T-helper 1 cell (primary cell): Measurements from ENCODE around the gene PCNT.
"Not testable (repeated sequence)": the region's sequence is repeated elsewhere in the genome, so short reads cannot be mapped to it uniquely, and the experiment has no call there.

Experiments used
- DNase-seq, 5 donors: peaks; one replicate each; pipeline ENCODE4 v3.0.0-alpha.2; 2012 to 2020

The PCNT gene

DNA sequence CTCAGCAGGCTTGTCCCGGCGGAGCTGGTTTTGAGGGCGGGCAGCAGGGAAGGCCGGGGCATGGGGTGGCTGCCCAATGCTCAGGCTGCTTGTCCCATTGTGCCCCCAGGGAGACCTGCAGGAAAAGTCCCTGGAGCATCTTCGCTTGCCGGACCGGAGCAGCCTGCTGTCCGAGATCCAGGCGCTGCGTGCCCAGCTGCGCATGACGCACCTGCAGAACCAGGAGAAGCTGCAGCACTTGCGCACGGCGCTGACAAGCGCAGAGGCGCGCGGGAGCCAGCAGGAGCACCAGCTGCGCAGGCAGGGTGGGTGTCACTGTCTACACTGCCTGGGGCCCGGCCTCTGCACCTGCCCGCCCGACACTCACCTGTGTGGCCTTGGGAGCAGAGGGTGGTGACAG, 104.3 kb downstream of the PCNT start:
- DNase-seq: no peak

- DNase-seq: no peak
Measured at GRCh38 chr21:46428987-46429710, 105.2 kb downstream of the PCNT start.

GRCh38 chr21:46429754-46430681, 106.1 kb downstream of the PCNT start:
- no peak for DNase-seq

DNA sequence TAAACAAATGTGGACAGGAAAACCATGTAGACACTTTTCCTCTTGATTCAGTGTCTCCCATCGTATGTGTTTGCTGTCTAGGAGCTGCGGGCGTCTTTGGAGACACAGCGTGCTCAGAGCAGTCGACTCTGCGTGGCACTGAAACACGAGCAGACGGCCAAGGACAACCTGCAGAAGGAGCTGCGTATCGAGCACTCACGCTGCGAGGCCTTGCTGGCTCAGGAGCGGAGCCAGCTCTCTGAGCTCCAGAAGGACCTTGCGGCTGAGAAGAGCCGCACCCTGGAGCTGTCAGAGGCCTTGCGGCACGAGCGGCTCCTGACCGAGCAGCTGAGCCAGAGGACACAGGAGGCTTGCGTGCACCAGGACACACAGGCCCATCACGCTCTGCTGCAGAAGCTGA, 107.5 kb downstream of the PCNT start:
- DNase-seq: no peak

DNA sequence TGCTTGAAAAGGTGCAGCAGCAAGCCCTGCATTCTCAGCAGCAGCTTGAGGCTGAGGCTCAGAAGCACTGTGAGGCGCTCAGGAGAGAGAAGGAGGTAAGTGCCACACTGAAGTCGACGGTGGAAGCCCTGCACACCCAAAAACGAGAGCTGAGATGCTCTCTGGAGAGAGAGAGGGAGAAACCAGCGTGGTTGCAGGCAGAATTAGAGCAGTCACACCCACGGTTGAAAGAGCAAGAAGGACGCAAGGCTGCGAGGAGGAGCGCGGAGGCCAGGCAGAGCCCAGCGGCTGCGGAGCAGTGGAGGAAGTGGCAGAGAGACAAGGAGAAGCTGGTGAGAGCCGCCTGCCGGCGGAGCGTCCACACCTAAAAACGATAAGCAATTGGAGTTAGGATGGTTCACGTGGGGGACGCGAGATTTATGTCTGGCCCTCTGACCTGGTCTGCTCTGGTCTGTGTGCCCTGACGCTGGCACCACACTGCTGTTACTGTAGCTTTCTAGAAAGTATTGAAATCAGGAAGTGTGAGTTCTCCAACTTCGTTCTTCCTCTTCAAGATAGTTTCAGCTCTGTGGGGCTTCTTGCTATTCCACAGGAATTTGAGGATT, 108.0 kb downstream of the PCNT start:
- DNase-seq: no peak

DNA sequence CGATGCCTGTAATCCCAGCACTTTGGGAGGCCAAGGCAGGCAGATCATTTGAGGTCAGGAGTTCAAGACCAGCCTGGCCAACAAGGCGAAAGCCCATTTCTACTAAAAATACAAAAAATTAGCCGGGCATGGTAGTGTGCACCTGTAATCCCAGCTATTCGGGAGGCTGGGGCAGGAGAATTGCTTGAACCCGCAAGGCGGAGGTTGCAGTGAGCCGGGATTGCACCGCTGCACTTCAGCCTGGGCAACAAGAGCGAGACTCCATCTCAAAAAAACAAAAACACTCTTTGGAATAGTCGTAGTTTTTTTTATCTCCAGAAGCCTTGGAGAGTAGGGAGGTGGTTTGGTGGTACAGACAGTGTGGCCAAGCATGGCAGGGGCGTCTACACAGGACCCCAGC, 109.2 kb downstream of the PCNT start:
- DNase-seq: not testable (repeated sequence)

DNA sequence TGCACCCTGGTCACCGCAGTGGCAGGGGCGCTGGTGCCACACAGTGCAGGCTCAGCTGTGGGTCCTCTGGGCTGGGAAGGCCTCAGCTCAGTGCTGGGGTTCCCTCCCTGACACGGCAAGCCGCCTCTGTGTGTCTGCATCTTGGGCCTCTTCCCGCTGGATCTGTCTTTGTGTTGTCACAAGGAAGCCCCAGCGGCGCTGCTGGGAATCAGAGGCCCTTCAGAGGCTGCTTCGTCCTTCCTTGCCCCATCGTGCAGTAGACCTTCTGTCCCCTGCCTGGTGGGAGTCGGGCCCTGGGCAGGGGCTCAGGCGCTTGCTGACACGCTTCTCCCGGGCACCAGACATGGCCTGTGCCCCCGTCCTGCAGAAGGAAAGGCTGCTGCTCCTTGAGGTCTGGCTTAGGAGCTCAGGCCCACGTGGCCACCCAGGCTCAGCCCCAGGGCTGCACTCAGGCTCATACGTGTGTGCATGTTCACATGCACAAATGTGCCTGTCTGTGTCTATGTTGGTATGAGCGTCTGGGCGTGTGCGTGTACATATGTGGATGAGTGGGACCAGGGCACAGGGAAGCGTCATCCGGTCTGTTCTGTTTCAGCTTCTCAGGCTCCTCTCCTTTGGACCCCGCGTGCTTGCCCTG, 110.5 kb downstream of the PCNT start:
- no peak for DNase-seq

DNA sequence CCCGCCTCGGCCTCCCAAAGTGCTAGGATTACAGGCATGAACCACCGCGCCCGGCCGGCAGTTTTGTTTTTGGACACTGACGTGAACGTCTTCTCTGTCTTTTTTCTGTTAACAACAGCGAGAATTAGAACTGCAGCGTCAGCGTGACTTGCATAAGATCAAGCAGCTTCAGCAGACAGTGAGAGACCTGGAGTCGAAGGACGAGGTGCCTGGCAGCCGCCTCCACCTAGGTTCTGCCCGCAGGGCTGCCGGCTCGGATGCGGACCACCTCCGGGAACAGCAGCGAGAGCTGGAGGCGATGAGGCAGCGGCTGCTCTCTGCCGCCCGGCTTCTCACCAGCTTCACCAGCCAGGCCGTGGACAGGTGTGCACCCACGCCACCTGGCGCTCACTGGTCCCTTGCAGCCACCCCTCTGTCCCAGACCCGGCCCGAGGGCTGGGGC, 111.9 kb downstream of the PCNT start:
- no peak for DNase-seq

DNA sequence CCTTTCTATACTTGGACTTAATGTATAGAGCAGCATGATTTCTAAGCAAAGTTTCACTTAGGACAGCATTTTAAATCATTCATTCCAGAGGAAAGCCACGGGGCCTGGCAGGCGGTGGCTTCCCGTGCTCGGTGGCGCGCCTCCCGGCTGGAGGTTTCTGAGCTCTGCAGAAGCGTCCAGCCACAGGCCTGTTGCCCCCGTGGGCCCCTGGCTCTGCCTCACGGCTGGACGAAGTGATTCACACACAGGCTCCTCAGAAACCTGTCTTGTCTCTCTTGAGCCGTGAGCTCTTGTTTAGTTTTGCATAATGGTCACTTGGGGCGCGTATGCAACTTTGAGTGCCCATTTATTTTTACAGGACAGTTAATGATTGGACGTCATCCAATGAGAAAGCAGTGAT, 112.7 kb downstream of the PCNT start:
- DNase-seq: no peak

- DNase-seq: no peak
Measured at GRCh38 chr21:46437096-46437498, 113.1 kb downstream of the PCNT start.

- no peak for DNase-seq
Measured at GRCh38 chr21:46437511-46437910, 113.6 kb downstream of the PCNT start.

DNA sequence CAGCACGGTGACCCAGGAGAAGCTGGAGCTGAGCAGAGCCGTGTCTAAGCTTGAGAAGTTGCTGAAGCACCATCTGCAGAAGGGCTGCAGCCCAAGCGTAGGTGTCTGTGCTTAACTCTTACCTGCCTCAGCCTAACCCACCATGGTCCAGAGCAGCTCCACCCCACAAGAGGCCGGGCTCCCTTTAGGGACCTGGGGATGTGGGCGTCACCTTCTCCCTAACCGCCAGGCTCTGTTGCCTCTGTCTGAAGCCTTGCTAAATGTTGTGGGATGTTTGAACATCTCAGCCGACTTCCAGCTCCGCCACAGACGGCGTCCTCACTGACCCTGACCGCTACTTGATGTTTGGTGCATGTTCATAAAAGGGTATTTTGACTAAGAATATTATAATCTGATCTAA, 114.3 kb downstream of the PCNT start:
- DNase-seq: no peak

DNA sequence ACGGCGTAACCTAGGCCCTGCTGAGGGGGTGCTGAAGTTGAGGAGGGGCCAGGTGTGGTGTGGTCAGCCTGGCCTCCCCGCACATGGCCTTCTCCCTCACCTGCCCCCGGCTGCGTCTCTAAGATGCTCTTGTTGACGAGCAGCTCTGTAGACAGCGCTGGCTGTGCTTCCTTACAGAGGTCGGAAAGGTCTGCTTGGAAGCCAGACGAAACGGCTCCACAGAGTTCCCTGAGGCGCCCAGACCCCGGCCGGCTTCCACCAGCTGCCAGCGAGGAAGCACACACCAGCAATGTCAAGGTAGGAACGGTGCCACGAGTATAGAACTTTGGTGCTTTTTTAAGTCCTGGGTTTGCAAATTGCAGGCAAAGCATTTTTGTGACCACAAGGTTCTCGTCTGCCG, 116.0 kb downstream of the PCNT start:
- no peak for DNase-seq

- DNase-seq: no peak
Measured at GRCh38 chr21:46441331-46441730, 117.4 kb downstream of the PCNT start.

- DNase-seq: no peak
Measured at GRCh38 chr21:46441961-46442498, 118.1 kb downstream of the PCNT start.

GRCh38 chr21:46442938-46443337, 119.0 kb downstream of the PCNT start:
- no peak for DNase-seq

- no peak for DNase-seq
Measured at GRCh38 chr21:46443910-46444309, 120.0 kb downstream of the PCNT start.

- DNase-seq: no peak
Measured at GRCh38 chr21:46448108-46448507, 124.2 kb downstream of the PCNT start.

GRCh38 chr21:46448855-46449254, 124.9 kb downstream of the PCNT start:
- DNase-seq: not testable (repeated sequence)

DNA sequence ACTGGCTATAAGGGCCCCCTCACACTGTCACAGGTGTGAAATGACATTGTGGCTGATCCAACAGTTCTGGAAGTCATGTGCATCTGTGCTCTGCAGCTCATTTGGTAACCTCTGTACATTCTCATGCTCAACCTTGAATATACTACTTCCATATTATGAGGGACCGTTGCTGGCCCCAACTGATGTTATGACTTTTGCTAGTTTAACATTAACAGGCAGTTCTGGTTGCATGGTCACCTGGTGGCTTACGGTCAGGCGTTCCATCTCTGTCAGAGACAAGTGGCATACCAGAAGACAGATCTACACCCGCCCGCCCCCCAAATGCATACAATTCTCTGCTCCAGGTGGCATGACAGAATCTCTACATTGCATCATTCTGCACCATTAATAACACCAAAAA, 128.8 kb downstream of the PCNT start:
- DNase-seq: no peak

GRCh38 chr21:46454142-46454541, 130.2 kb downstream of the PCNT start:
- no peak for DNase-seq

DNA sequence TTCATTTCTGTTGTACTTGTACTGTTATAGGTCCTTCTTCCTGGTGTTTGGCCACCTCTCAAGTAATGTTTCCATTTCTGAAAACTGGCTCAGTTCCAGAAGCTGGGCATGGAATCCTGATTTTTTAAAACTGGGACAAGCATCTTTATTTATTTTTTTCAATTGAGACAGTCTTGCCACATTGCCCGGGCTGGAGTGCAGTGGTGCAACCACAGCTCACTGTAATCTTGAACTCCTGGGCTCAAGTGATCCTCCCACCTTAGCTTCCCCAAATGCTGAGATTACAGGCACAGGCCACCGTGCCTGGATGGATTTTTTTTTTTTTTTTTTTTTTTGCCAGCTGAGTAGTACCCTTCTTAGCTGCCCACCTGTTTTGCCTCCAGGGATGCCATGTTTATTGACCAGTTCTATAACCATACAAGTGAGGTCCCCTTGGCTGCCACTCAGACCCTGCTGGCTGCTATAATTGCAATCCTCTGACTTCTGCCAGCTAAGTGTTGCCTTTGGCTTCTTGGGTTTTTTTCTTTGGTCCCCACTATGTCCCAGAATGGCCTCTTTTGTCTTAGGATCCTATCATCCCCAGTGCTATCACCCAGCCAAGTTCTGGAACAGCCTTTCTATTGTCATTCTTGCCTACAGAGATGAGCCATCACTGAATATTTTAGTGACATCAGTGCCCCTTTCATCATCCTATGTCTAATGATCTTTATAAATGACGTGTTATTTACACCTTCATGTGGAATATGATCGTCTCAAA, 130.9 kb downstream of the PCNT start:
- no peak for DNase-seq
